Liver (tissue), 3 donors: ENCODE data around the gene GLI3.

Experiments used
- EGR1 ChIP-seq, 2 donors: IDR thresholded peaks; 2 replicates each; pipeline ENCODE4 v1.6.1; 2016 to 2018; ENCODE audit warnings: antibody characterized with exemption in 2 of 2, low read depth in 2 of 2
- GABPA ChIP-seq, 2 donors: IDR thresholded peaks in 1 of 2; conservative IDR thresholded peaks in 1 of 2; 2 replicates each; pipeline ENCODE4 v1.6.1; 2016; ENCODE audit warnings: antibody characterized with exemption in 2 of 2, mild to moderate bottlenecking in 1 of 2, moderate library complexity in 1 of 2
- RAD21 ChIP-seq, 2 donors: IDR thresholded peaks; 2 replicates each; pipeline ENCODE4 v1.6.1; 2016; ENCODE audit warnings: antibody characterized with exemption in 2 of 2, mild to moderate bottlenecking in 2 of 2
- RXRA ChIP-seq, 2 donors: IDR thresholded peaks; 2 replicates each; pipeline ENCODE4 v1.6.1; 2017 to 2018; ENCODE audit warnings: antibody characterized with exemption in 2 of 2, mild to moderate bottlenecking in 1 of 2
- YY1 ChIP-seq: IDR thresholded peaks from 2 replicates; pipeline ENCODE4 v1.6.1; 2016; ENCODE audit warnings: antibody characterized with exemption, mild to moderate bottlenecking
- TF ChIP-seq, protein P1 (sequence below): fragments of 150-350 bp; IDR thresholded peaks from 2 replicates; pipeline ENCODE4 v1.5.1; 2017; ENCODE audit warnings: improper control_type of control experiment, low read depth, low read length; ENCODE audit not compliant: missing input control
- TF ChIP-seq, protein P2 (sequence below): IDR thresholded peaks from 2 replicates; pipeline ENCODE4 v1.6.1; 2016; ENCODE audit warnings: antibody characterized with exemption
- TF ChIP-seq, protein P3 (sequence below): IDR thresholded peaks from 2 replicates; pipeline ENCODE4 v1.6.1; 2016; ENCODE audit warnings: antibody characterized with exemption
- TF ChIP-seq, protein P4 (sequence below): IDR thresholded peaks from 2 replicates; pipeline ENCODE4 v1.6.1; 2016; ENCODE audit warnings: antibody characterized with exemption, mild to moderate bottlenecking
- donor health status: healthy.
- donor health status: healthy.

DNA sequence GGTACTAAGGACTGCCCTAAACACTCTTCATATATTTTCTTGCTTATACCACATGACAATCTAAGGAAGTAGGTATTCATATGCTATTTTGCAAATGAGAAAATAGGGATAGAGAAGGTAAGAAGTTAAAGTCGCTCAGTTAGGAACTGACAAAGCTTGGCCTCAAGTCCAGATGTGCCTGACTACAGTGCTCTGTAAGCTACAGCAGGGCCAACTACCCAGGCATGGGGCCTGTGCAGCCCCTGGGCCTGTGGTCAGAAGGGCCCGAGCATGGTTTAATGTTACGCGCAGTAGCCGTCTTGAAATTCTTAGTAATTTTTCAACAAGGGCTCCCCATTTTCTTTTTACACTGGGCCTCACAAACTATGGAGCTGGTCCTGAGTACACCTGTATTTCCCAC, 146.2 kb downstream of the GLI3 start:
- TF ChIP-seq, protein P1, sequence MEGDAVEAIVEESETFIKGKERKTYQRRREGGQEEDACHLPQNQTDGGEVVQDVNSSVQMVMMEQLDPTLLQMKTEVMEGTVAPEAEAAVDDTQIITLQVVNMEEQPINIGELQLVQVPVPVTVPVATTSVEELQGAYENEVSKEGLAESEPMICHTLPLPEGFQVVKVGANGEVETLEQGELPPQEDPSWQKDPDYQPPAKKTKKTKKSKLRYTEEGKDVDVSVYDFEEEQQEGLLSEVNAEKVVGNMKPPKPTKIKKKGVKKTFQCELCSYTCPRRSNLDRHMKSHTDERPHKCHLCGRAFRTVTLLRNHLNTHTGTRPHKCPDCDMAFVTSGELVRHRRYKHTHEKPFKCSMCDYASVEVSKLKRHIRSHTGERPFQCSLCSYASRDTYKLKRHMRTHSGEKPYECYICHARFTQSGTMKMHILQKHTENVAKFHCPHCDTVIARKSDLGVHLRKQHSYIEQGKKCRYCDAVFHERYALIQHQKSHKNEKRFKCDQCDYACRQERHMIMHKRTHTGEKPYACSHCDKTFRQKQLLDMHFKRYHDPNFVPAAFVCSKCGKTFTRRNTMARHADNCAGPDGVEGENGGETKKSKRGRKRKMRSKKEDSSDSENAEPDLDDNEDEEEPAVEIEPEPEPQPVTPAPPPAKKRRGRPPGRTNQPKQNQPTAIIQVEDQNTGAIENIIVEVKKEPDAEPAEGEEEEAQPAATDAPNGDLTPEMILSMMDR = no peak
- TF ChIP-seq, protein P2, sequence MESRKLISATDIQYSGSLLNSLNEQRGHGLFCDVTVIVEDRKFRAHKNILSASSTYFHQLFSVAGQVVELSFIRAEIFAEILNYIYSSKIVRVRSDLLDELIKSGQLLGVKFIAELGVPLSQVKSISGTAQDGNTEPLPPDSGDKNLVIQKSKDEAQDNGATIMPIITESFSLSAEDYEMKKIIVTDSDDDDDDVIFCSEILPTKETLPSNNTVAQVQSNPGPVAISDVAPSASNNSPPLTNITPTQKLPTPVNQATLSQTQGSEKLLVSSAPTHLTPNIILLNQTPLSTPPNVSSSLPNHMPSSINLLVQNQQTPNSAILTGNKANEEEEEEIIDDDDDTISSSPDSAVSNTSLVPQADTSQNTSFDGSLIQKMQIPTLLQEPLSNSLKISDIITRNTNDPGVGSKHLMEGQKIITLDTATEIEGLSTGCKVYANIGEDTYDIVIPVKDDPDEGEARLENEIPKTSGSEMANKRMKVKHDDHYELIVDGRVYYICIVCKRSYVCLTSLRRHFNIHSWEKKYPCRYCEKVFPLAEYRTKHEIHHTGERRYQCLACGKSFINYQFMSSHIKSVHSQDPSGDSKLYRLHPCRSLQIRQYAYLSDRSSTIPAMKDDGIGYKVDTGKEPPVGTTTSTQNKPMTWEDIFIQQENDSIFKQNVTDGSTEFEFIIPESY = no peak
- TF ChIP-seq RAD21 (IDR thresholded peaks at IDR 0.05) (no peak), GABPA (IDR thresholded peaks at IDR 0.05 in 1 of 2, conservative IDR thresholded peaks at IDR 0.05 in 1 of 2) (no peak), EGR1 (IDR thresholded peaks at IDR 0.05; ENCODE audit: low read depth in 2 of 2) (no peak), YY1 (no peak), RXRA (IDR thresholded peaks at IDR 0.05) (no peak)
- TF ChIP-seq, protein P3, sequence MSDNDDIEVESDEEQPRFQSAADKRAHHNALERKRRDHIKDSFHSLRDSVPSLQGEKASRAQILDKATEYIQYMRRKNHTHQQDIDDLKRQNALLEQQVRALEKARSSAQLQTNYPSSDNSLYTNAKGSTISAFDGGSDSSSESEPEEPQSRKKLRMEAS = no peak
- TF ChIP-seq, protein P4, sequence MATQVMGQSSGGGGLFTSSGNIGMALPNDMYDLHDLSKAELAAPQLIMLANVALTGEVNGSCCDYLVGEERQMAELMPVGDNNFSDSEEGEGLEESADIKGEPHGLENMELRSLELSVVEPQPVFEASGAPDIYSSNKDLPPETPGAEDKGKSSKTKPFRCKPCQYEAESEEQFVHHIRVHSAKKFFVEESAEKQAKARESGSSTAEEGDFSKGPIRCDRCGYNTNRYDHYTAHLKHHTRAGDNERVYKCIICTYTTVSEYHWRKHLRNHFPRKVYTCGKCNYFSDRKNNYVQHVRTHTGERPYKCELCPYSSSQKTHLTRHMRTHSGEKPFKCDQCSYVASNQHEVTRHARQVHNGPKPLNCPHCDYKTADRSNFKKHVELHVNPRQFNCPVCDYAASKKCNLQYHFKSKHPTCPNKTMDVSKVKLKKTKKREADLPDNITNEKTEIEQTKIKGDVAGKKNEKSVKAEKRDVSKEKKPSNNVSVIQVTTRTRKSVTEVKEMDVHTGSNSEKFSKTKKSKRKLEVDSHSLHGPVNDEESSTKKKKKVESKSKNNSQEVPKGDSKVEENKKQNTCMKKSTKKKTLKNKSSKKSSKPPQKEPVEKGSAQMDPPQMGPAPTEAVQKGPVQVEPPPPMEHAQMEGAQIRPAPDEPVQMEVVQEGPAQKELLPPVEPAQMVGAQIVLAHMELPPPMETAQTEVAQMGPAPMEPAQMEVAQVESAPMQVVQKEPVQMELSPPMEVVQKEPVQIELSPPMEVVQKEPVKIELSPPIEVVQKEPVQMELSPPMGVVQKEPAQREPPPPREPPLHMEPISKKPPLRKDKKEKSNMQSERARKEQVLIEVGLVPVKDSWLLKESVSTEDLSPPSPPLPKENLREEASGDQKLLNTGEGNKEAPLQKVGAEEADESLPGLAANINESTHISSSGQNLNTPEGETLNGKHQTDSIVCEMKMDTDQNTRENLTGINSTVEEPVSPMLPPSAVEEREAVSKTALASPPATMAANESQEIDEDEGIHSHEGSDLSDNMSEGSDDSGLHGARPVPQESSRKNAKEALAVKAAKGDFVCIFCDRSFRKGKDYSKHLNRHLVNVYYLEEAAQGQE = no peak
